Epithelial cell of proximal tubule (primary cell): Measurements from ENCODE around the gene C2CD3. TPM values are rescaled to one million over a fixed set of nuclear protein-coding genes. Genes with fewer than 3 reads are reported as not detected.

Experiments
- DNase-seq: peaks from one replicate; pipeline ENCODE4 v3.0.0-alpha.2; 2011; ENCODE audit warnings: low read depth
- H3K4me3 ChIP-seq: 2 replicates; pipeline ENCODE4 v1.5.1; 2011; ENCODE audit warnings: low read depth, mild to moderate bottlenecking, low read length
- CTCF ChIP-seq: conservative IDR thresholded peaks from 2 replicates; pipeline ENCODE4 v1.5.1; 2012; ENCODE audit warnings: low read depth, mild to moderate bottlenecking, low read length
- total RNA-seq: library from RNA; depleted of rRNA; stranded (reverse); fragments of >200 nt; gene quantifications from 2 replicates; pipeline ENCODE4 v1.2.3, GENCODE V29; 2015

C2CD3 gene
- total RNA-seq, 1 donor from 2014 or later: 15.1 TPM

GRCh38 chr11:74179234-74180052 lies 8.6 kb upstream of the C2CD3 start:
- no peak for DNase-seq
- no peak for TF ChIP-seq CTCF
- no peak overlapping the region for H3K4me3 ChIP-seq

GRCh38 chr11:74175920-74176319 lies 5.1 kb upstream of the C2CD3 start:
- no peak for TF ChIP-seq CTCF
- H3K4me3 ChIP-seq: no peak overlapping the region
- DNase-seq: no peak

GRCh38 chr11:74171997-74172396 lies 1.2 kb upstream of the C2CD3 start:
- TF ChIP-seq CTCF: no peak
- no peak for DNase-seq
- peak overlapping the region; percentile 72 for H3K4me3 ChIP-seq

- H3K4me3 ChIP-seq: peak overlapping the region; percentile 72
- no peak for DNase-seq
- no peak for TF ChIP-seq CTCF
Observed at GRCh38 chr11:74171630-74171968, 797 bp upstream of the C2CD3 start.

- no peak for DNase-seq
- H3K4me3 ChIP-seq: peak overlapping the region; percentile 72
- no peak for TF ChIP-seq CTCF
Observed at GRCh38 chr11:74169738-74170458, 904 bp downstream of the C2CD3 start.

GRCh38 chr11:74168838-74169237 lies 2.0 kb downstream of the C2CD3 start:
- H3K4me3 ChIP-seq: no peak overlapping the region
- no peak for TF ChIP-seq CTCF
- no peak for DNase-seq
